Type B pancreatic cell (in vitro differentiated cells): ENCODE results near the gene ACOT13. TPM values are rescaled to one million over a fixed set of nuclear protein-coding genes. Genes with fewer than 3 reads are reported as not detected.
"Not testable (repeated sequence)": the region's sequence is repeated elsewhere in the genome, so short reads cannot be mapped to it uniquely, and the experiment has no call there.

Experiments
- DNase-seq: peaks from one replicate; pipeline ENCODE4 v3.0.0; 2021; ENCODE audit warnings: mixed read lengths; ENCODE audit not compliant: unreplicated experiment; ENCODE audit errors: extremely low spot score
- H3K27ac Mint-ChIP-seq: 2 replicates; pipeline ENCODE4 v1.8.0; 2021; ENCODE audit warnings: mild to moderate bottlenecking, mixed read lengths
- H3K27me3 Mint-ChIP-seq: 2 replicates; pipeline ENCODE4 v1.8.0; 2021; ENCODE audit warnings: mixed read lengths
- H3K36me3 Mint-ChIP-seq: 2 replicates; pipeline ENCODE4 v1.8.0; 2021; ENCODE audit warnings: mixed read lengths
- H3K4me1 Mint-ChIP-seq: one replicate; pipeline ENCODE4 v1.8.0; 2021; ENCODE audit warnings: mixed read lengths; ENCODE audit not compliant: unreplicated experiment
- H3K4me3 Mint-ChIP-seq: 2 replicates; pipeline ENCODE4 v1.8.0; 2021; ENCODE audit warnings: mild to moderate bottlenecking, mixed read lengths
- H3K9me3 Mint-ChIP-seq: 2 replicates; pipeline ENCODE4 v1.8.0; 2021; ENCODE audit warnings: mixed read lengths
- CTCF ChIP-seq: fragments of 200-600 bp; sonication (generic); conservative IDR thresholded peaks from 2 replicates; pipeline ENCODE4 v1.5.0; 2021; ENCODE audit warnings: antibody characterized with exemption, mild to moderate bottlenecking
- total RNA-seq: library from RNA; stranded (reverse); gene quantifications from 2 replicates; pipeline ENCODE4 v1.2.1, GENCODE V29; 2021; ENCODE audit warnings: low replicate concordance

The ACOT13 gene
- total RNA-seq, 1 donor from 2014 or later, result 24.7 TPM

DNA sequence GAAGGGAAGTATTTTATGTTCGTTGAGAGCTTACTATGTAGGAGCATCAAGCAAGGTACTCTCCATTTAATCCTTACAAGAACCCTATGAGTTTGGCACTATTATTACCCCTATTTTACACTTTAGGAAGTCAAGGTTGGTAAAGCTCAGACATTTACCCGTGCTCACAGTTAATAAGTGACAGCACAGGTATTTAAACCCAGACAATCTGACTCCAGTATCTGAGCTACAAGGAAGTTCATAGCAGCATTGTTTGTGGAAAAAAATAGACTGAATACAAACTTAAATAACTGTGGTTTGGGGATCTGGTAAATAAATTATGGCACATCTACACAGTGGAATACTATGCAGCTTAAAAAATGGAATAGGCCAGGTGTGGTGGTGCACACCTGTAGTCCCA, 86.7 kb downstream of the ACOT13 start:
- TF ChIP-seq CTCF, result no peak
- Mint-ChIP-seq H3K27me3 (peaks cover 3% of the 10 kb centered on the region), H3K4me3 (no peak overlapping the region)

DNA sequence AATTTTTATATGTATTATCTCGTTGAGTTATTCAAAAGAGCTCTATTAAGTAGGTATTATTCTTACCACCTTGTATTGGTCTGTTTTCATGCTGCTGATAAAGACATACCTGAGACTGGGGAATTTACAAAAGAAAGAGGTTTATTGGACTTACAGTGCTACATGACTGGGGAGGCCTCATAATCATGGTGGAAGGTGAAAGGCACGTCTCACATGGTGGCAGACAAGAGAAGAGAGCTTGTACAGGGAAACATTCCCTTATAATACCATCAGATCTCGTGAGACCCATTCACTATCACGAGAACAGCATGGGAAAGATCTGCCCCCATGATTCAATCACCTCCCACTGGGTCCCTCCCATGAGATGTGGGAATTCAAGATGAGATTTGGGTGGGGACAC, 87.5 kb downstream of the ACOT13 start:
- H3K27ac Mint-ChIP-seq, DNase-seq, H3K9me3 Mint-ChIP-seq, H3K4me3 Mint-ChIP-seq, H3K36me3 Mint-ChIP-seq, H3K27me3 Mint-ChIP-seq, H3K4me1 Mint-ChIP-seq: not testable (repeated sequence)

More for the DNA sequence above, 86.7 kb downstream of the ACOT13 start:
- Mint-ChIP-seq H3K4me1 (no peaks in the 10 kb centered on the region), H3K27ac (no peak overlapping the region), H3K36me3 (no peaks in the 10 kb centered on the region), H3K9me3 (no peaks in the 10 kb centered on the region)
- DNase-seq, result no peak

Other genes with a start within 250 kb of the ACOT13 start
- gene GPLD1, start 177.5 kb upstream of the ACOT13 start, total RNA-seq, result 1.2 and 3.8 TPM in 2 replicates
- gene ALDH5A1, start 172.1 kb upstream of the ACOT13 start, total RNA-seq, result 9.6 and 14.7 TPM in 2 replicates
- gene KIAA0319, start 20.9 kb upstream of the ACOT13 start, total RNA-seq, result 0.29 and 0.39 TPM in 2 replicates
- 42.6 and 44.1 TPM in 2 replicates for gene TDP2, start 178 bp upstream of the ACOT13 start, total RNA-seq
- gene C6orf62, start 52.1 kb downstream of the ACOT13 start, total RNA-seq, result 77.3 and 77.5 TPM in 2 replicates
- 38.0 and 66.3 TPM in 2 replicates for gene GMNN, start 107.9 kb downstream of the ACOT13 start, total RNA-seq
- gene ARMH2, start 131.8 kb downstream of the ACOT13 start, total RNA-seq, result not detected in 2 replicates